Measurements from ENCODE around the gene METTL1. TPM values are rescaled to one million over a fixed set of nuclear protein-coding genes. Genes with fewer than 3 reads are reported as not detected.

The METTL1 gene
- total RNA-seq, 4 donors from 2014 or later = 11.2 to 39.3 (median 15.2) TPM

- DNase-seq (ENCODE audit: low spot score) (peak; percentile 94), ATAC-seq (ENCODE audit: low FRiP score) (peak; percentile 90)
- no peak for TF ChIP-seq CTCF (IDR thresholded peaks at IDR 0.05)
Observed at GRCh38 chr12:57751788-57752667, 19.9 kb downstream of the METTL1 start, which contains the start of gene CDK4. Gene CDK4, minus strand, starts transcription at chr12:57752310. Its CDS starts 593 bp downstream, at chr12:57751717.

- DNase-seq (ENCODE audit: low spot score) = no peak
- no peak for ATAC-seq (ENCODE audit: low FRiP score)
- no peak for TF ChIP-seq CTCF (IDR thresholded peaks at IDR 0.05)
Observed at GRCh38 chr12:57751432-57751787, 20.5 kb downstream of the METTL1 start.

GRCh38 chr12:57750561-57751431 is 21.1 kb downstream of the METTL1 start:
- ATAC-seq (ENCODE audit: low FRiP score) = no peak
- DNase-seq (ENCODE audit: low spot score) = no peak
- TF ChIP-seq CTCF (IDR thresholded peaks at IDR 0.05) = no peak

GRCh38 chr12:57749061-57749460 is 22.8 kb downstream of the METTL1 start:
- ATAC-seq (ENCODE audit: low FRiP score) (no peak), DNase-seq (ENCODE audit: low spot score) (no peak)
- no peak for TF ChIP-seq CTCF (IDR thresholded peaks at IDR 0.05)

GRCh38 chr12:57746025-57746424 is 25.9 kb downstream of the METTL1 start:
- TF ChIP-seq CTCF (IDR thresholded peaks at IDR 0.05) = no peak

GRCh38 chr12:57745485-57745881 is 26.4 kb downstream of the METTL1 start:
- no peak for TF ChIP-seq CTCF (IDR thresholded peaks at IDR 0.05)
- no peak for DNase-seq (ENCODE audit: low spot score)

More at GRCh38 chr12:57746025-57746424, 25.9 kb downstream of the METTL1 start:
- ATAC-seq (ENCODE audit: low FRiP score) = no peak
- DNase-seq (ENCODE audit: low spot score) = no peak

More at GRCh38 chr12:57745485-57745881, 26.4 kb downstream of the METTL1 start:
- peak; percentile 3 for ATAC-seq (ENCODE audit: low FRiP score)

All from omental fat pad (tissue), 4 donors.